LNCaP clone FGC (cell line): ENCODE measurements around the gene CLSTN2.
A peak's percentile ranks its signal among the peaks of the same experiment; 100 is the strongest.

ENCODE experiments used
- DNase-seq: peaks from one replicate; pipeline ENCODE4 v3.0.0-alpha.2; 2011; ENCODE audit warnings: low read depth
- H3K4me3 ChIP-seq: 2 replicates; pipeline ENCODE4 v1.5.1; 2011; ENCODE audit warnings: mild to moderate bottlenecking, low read depth, low read length, control low read depth
- CTCF ChIP-seq: IDR thresholded peaks from 2 replicates; pipeline ENCODE4 v1.5.1; 2012; ENCODE audit warnings: mild to moderate bottlenecking; ENCODE audit not compliant: control insufficient read depth, insufficient read depth; ENCODE audit errors: extremely low read depth

Gene CLSTN2

DNA sequence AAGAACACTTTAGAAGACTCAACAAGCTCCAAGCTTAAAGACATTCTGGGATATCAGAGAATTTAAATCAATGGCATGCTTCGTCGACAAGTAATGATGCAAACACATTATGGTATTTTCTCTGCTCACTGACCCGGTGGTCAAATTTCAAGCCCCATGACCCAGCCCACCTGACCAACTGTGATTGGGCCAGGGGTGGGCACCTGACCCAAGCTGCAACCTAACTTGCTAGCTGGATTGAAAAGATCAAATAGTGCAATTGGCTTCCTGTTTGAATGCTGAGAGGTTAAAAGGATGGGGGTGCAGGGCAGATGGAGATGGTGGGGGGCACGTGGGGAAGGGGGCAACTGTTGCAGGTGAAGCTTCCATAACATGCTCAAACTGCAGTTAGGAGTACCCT is 250.4 kb downstream of the CLSTN2 start:
- TF ChIP-seq CTCF: no peak
- DNase-seq: no peak
- H3K4me3 ChIP-seq: no peak overlapping the region

- peak; percentile 96 for DNase-seq
- H3K4me3 ChIP-seq: no peak overlapping the region
- no peak for TF ChIP-seq CTCF
These were observed 251.5 kb downstream of the CLSTN2 start for GRCh38 chr3:140186421-140186920.

DNA sequence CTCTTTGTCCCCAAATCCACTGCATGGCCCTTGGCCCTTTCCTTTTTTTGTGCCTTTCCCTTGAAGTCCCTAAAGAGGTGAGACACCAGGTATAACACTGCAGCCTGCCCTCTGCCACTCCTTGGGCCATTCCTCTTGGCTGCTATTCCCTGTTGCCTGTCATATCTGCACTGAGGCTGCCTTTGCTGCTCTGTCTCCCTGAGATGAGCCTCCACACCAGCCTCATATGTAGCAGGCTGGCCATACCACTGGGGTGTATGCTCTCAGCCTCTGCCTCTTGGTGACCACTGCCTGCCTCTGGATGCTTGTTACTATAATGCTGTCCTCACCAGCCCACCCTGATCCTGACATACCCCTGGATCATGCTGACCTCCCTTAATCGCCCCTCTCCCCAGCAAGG is 252.0 kb downstream of the CLSTN2 start:
- no peak for TF ChIP-seq CTCF
- no peak overlapping the region for H3K4me3 ChIP-seq
- no peak for DNase-seq

DNA sequence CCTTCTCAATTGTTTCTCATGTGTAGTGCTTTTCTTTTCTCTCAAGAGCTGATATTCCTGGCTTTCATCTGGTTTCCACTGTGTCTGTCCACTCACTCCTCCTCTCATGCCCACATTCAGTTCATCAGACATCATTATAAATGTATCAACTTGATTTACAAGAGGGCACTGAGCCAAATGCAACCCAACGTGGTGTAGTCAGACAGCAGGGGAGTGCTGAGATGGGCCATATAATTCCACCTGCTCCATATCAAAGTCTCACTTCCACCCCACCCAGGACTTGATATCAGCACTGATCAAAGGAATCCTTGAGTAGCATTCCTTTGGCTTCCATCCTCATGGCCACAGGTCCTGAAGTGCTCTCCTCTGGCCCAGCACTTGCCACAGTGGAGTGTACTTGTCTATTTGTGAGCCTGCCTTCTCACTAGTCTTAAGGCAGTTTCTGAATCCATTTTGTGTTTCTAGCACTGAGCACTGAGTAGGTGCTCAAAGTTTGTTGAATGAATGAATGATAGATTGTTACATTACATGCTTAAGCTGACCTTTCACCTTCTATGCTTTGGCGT is 252.8 kb downstream of the CLSTN2 start:
- no peak for DNase-seq
- TF ChIP-seq CTCF: no peak
- H3K4me3 ChIP-seq: no peak overlapping the region

DNA sequence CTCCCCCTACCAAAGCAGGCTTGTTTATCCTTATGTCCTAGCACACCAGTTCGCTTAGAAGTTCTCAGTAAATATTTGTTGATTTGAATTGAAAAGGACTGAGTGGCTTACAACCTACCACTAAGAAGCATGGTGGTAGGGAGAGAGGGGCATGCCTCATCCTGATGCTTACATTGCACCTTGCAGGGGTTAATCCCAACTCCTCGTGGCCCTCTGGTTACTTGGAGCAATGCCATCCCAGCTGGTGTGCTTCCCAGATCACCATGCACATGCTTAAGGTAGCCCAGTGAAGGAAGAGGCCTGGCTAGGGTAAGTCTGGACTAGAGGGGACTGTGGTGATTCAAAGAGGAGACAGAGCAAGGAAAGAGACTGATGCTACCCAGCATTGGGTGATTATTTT is 253.3 kb downstream of the CLSTN2 start:
- no peak overlapping the region for H3K4me3 ChIP-seq
- DNase-seq: no peak
- TF ChIP-seq CTCF: no peak

DNA sequence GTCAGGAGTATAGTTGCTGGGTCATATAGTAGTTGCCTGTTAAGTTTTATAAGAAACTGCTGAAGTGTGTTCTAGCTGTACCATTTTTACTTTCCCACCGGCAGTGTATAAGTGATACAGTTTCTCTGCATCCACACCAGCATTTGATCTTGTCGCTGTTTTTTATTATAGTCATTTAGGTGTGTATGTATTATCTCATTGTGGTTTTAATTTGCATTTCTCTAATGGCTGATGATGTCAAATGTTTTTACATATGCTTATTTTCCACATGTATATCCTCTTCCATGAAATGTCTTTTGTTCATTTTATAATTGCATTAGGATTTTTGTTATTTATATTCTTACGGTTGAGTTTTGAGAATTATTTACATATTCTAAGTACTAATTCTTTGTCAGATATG is 254.3 kb downstream of the CLSTN2 start:
- no peak for TF ChIP-seq CTCF
- DNase-seq: no peak

GRCh38 chr3:140189976-140190375 is 255.0 kb downstream of the CLSTN2 start:
- H3K4me3 ChIP-seq: no peak overlapping the region
- TF ChIP-seq CTCF: no peak
- DNase-seq: no peak

More for the DNA sequence above, 254.3 kb downstream of the CLSTN2 start:
- H3K4me3 ChIP-seq: no peak overlapping the region
